A673 (cell line): Measurements from ENCODE around the gene CDK14. TPM values are rescaled to one million over a fixed set of nuclear protein-coding genes. Genes with fewer than 3 reads are reported as not detected.
A peak's percentile ranks its signal among the peaks of the same experiment; 100 is the strongest.

Experiments
- BruUV-seq: library from RNA; stranded (reverse); fragments of 400-500 nt; replicated peaks from 2 replicates; lab custom pipeline; 2021; lab: Mats Ljungman, UMichigan
- CTCF ChIA-PET: fragments of 300-600 bp; sonication (Branson Sonifier 250); formaldehyde crosslinking; loops from one replicate; lab custom pipeline; 2022; ENCODE audit warnings: antibody characterized with exemption; lab: Charles Lee
- POLR2A ChIA-PET: fragments of 300-600 bp; sonication (Branson Sonifier 250); formaldehyde crosslinking; loops from one replicate; lab custom pipeline; 2022; ENCODE audit warnings: antibody characterized with exemption; ENCODE audit not compliant: low non-redundant PET; lab: Charles Lee
- DNase-seq: peaks from one replicate; pipeline ENCODE4 v3.0.0-alpha.2; 2015; ENCODE audit warnings: low spot score
- H3K27ac ChIP-seq: fragments of 200-600 bp; sonication (generic); 2 replicates; pipeline ENCODE4 v1.5.1; 2016; ENCODE audit warnings: mixed run types, low read depth, mild to moderate bottlenecking, mixed read lengths, antibody characterized with exemption, low read length; ENCODE audit not compliant: poor library complexity, severe bottlenecking
- H3K27me3 ChIP-seq: fragments of 200-600 bp; sonication (generic); replicated peaks from 2 replicates; pipeline ENCODE4 v1.6.1; 2017; ENCODE audit warnings: mixed run types, low read depth, mild to moderate bottlenecking, mixed read lengths, antibody characterized with exemption, low read length; ENCODE audit not compliant: insufficient read depth, poor library complexity
- H3K36me3 ChIP-seq: fragments of 200-600 bp; sonication (generic); 2 replicates; pipeline ENCODE4 v1.6.1; 2016; ENCODE audit warnings: mixed run types, mild to moderate bottlenecking, mixed read lengths, antibody characterized with exemption, low read length; ENCODE audit not compliant: insufficient read depth, poor library complexity, severe bottlenecking
- H3K4me1 ChIP-seq: fragments of 200-600 bp; sonication (generic); 2 replicates; pipeline ENCODE4 v1.6.1; 2017; ENCODE audit warnings: mixed run types, mild to moderate bottlenecking, mixed read lengths, antibody characterized with exemption, low read length; ENCODE audit not compliant: insufficient read depth, poor library complexity, severe bottlenecking
- H3K4me3 ChIP-seq: fragments of 200-600 bp; sonication (generic); 2 replicates; pipeline ENCODE4 v1.5.1; 2016; ENCODE audit warnings: low read depth, mixed run types, mild to moderate bottlenecking, mixed read lengths, low read length; ENCODE audit not compliant: poor library complexity, severe bottlenecking
- H3K9me3 ChIP-seq: fragments of 200-600 bp; sonication (generic); 2 replicates; pipeline ENCODE4 v1.6.1; 2016; ENCODE audit warnings: mixed run types, low read depth, mild to moderate bottlenecking, mixed read lengths, antibody characterized with exemption, low read length; ENCODE audit not compliant: poor library complexity, severe bottlenecking
- EZH2 ChIP-seq: fragments of 200-600 bp; sonication (generic); IDR thresholded peaks from 2 replicates; pipeline ENCODE4 v1.6.1; 2017; ENCODE audit warnings: borderline replicate concordance, low read depth, mild to moderate bottlenecking, mixed read lengths, antibody characterized with exemption, low read length; ENCODE audit not compliant: poor library complexity, severe bottlenecking
- intact Hi-C: fragments of 100-400 bp; cut with micrococcal nuclease; formaldehyde crosslinking; loops from one replicate; pipeline ENCODE4 v1.10.0; 2022; ENCODE audit not compliant: unreplicated experiment
- total RNA-seq: library from RNA; stranded (reverse); gene quantifications from 2 replicates; pipeline ENCODE4 v1.2.3, GENCODE V29; 2021
- TF ChIP-seq, protein P1 (sequence below): fragments of 300-800, 200-600 bp; sonication (generic); conservative IDR thresholded peaks from 2 replicates; pipeline ENCODE4 v1.5.1; 2017; ENCODE audit warnings: low read depth, mild to moderate bottlenecking, antibody characterized with exemption, low read length, moderate library complexity, mixed read lengths

Gene CDK14
- total RNA-seq, 1 experiment from 2014 or later = 128 TPM

DNA sequence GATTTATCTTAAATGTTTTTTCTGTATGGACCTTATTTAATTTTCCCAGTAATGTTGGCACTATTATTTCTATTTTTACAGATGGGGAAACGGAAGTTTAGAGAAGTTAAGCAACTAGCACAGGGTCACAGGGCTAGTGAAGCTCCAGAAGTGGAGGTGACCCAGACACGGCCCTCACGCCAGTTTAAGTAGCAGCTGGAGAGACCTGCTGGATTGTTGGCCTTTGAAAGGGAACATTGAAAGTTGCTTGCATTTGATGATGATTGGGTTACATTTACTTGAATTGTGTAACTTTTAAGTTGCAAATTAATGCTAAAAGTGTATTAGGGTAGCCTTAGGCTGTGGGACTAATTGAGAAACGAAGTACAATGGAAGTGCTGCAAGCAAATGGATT, 25.6 kb downstream of the CDK14 start:
- POLR2A ChIA-PET = interaction anchor here (1.0 kb wide), 1 partner anchor 157 kb away, joined by 8 read pairs; no protein-coding TSS in a partner anchor
- no peaks in the 10 kb centered on the region for H3K27me3 ChIP-seq

DNA sequence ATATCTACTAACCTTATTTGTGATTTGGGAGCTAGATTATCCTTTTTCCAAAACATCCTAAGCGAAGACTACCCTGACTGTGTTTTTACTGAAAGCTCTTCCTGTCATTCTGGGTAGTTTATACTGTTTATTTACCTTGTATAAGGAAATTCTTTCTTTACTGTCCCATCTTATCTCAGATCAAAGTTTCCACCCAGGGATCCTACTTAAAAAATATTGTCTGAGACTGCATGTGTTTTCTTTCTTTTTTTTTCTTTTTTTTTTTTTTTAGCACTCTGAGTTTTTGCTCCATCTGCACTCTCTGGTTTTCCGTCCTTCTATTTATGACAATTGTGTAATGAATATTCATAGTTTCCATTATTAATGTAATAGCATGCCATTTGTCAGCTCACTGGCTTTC, 26.5 kb downstream of the CDK14 start:
- CTCF ChIA-PET = interaction anchor here (1.8 kb wide), 1 partner anchor 412 kb away, joined by 8 read pairs; no protein-coding TSS in a partner anchor

More for the DNA sequence above, 25.6 kb downstream of the CDK14 start:
- Histone ChIP-seq H3K4me3 (no peak overlapping the region), H3K27ac (peak overlapping the region; percentile 97), H3K9me3 (no peaks in the 10 kb centered on the region), H3K36me3 (peaks cover 3% of the 10 kb centered on the region), H3K4me1 (peaks cover 97% of the 10 kb centered on the region)
- DNase-seq = peak; percentile 94
- BruUV-seq = no TSS peak
- intact Hi-C loops = loop anchor here (1.0 to 10.0 kb wide), 9 partner anchors 27 to 1245 kb away; partner anchors contain the start of gene STEAP1
- no peak for TF ChIP-seq EZH2
- TF ChIP-seq, protein P1, sequence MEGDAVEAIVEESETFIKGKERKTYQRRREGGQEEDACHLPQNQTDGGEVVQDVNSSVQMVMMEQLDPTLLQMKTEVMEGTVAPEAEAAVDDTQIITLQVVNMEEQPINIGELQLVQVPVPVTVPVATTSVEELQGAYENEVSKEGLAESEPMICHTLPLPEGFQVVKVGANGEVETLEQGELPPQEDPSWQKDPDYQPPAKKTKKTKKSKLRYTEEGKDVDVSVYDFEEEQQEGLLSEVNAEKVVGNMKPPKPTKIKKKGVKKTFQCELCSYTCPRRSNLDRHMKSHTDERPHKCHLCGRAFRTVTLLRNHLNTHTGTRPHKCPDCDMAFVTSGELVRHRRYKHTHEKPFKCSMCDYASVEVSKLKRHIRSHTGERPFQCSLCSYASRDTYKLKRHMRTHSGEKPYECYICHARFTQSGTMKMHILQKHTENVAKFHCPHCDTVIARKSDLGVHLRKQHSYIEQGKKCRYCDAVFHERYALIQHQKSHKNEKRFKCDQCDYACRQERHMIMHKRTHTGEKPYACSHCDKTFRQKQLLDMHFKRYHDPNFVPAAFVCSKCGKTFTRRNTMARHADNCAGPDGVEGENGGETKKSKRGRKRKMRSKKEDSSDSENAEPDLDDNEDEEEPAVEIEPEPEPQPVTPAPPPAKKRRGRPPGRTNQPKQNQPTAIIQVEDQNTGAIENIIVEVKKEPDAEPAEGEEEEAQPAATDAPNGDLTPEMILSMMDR = no peak
- CTCF ChIA-PET = interaction anchor here (1.8 kb wide), 1 partner anchor 413 kb away, joined by 8 read pairs; no protein-coding TSS in a partner anchor

DNA sequence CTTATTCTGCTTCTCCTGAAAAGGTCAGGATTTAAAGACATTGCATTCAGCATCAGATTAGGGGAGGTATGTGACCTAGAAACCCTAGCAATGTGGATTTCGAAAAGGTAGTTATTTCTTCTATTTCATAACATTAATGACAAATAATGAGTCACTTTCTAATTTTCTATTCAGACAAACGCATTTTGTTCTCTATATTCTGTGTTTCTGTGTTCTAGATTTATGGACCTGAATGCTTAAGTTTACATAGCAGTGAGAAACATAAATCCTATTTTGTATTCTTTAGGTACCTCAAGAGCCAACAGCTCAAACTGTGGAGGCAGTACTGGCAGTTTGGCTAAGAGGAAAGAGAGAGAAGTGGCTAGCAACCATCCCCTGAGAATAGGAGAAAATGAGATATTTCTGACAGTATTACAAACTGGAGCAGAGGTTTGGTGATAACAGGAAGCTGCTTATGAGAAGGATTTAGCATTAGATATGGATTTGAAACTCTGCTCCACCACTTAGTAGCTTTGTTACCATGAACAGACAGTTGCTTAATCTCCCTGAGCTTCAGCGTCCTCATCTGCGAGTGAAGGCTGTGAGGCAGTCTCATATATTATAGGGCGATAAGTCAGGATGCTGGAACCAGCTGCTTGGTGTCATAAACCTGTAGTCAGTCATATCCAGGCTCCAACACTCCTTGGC, 28.2 kb downstream of the CDK14 start:
- intact Hi-C loops = loop anchor here (5.0 to 10.0 kb wide), 4 partner anchors 83 to 470 kb away; partner anchors contain the start of gene STEAP1
- BruUV-seq = no TSS peak
- H3K4me1 ChIP-seq = peaks cover 96% of the 10 kb centered on the region
- DNase-seq = peak; percentile 73
- TF ChIP-seq, protein P1 = no peak
- no peak for TF ChIP-seq EZH2
- ChIA-PET CTCF (interaction anchor here (1.9 kb wide), 1 partner anchor 410 kb away, joined by 6 read pairs; no protein-coding TSS in a partner anchor), POLR2A (interaction anchor here (0.6 kb wide), 1 partner anchor 34 kb away, joined by 3 read pairs; no protein-coding TSS in a partner anchor)
- peak overlapping the region; percentile 97 for H3K27ac ChIP-seq
- H3K9me3 ChIP-seq = no peaks in the 10 kb centered on the region
- H3K27me3 ChIP-seq = no peaks in the 10 kb centered on the region
- no peaks in the 10 kb centered on the region for H3K36me3 ChIP-seq
- no peak overlapping the region for H3K4me3 ChIP-seq

More for the DNA sequence above, 26.5 kb downstream of the CDK14 start:
- peaks cover 97% of the 10 kb centered on the region for H3K4me1 ChIP-seq
- H3K36me3 ChIP-seq = peaks cover 3% of the 10 kb centered on the region
- no peaks in the 10 kb centered on the region for H3K9me3 ChIP-seq
- H3K27me3 ChIP-seq = no peaks in the 10 kb centered on the region
- peak overlapping the region; percentile 97 for H3K27ac ChIP-seq
- intact Hi-C loops = loop anchor here (5.0 to 10.0 kb wide), 4 partner anchors 85 to 468 kb away; partner anchors contain the start of gene STEAP1
- DNase-seq = peak; percentile 49
- no peak for TF ChIP-seq EZH2
- TF ChIP-seq, protein P1 = no peak
- H3K4me3 ChIP-seq = peak overlapping the region; percentile 15
- POLR2A ChIA-PET = interaction anchor here (1.0 kb wide), 1 partner anchor 156 kb away, joined by 8 read pairs; no protein-coding TSS in a partner anchor
- BruUV-seq = no TSS peak
